Prostate gland (tissue), 2 donors: Measurements from ENCODE around the gene SHISAL2B.

Source experiments
- POLR2A ChIP-seq: fragments of 450-650 bp; IDR thresholded peaks from one replicate; pipeline ENCODE4 v1.6.1; 2016; ENCODE audit warnings: antibody characterized with exemption, mild to moderate bottlenecking
- POLR2AphosphoS5 ChIP-seq: sonication (generic); formaldehyde crosslinking; IDR thresholded peaks from one replicate; pipeline ENCODE4 v1.6.1; 2017; ENCODE audit warnings: antibody characterized with exemption
- TF ChIP-seq, protein P1 (sequence below), 4 experiments: fragments of 200-600 bp in 2 of 4; fragments of 450-650 bp in 2 of 4; sonication (generic) in 2 of 4; IDR thresholded peaks; 1 replicate in 3 of 4; 2 replicates in 1 of 4; pipeline ENCODE4 v1.5.1; 2016 to 2019; ENCODE audit warnings: antibody characterized with exemption in 4 of 4, mild to moderate bottlenecking in 2 of 4, moderate library complexity in 2 of 4

- TF ChIP-seq POLR2A (no peak), POLR2AphosphoS5 (no peak)
- TF ChIP-seq, protein P1, sequence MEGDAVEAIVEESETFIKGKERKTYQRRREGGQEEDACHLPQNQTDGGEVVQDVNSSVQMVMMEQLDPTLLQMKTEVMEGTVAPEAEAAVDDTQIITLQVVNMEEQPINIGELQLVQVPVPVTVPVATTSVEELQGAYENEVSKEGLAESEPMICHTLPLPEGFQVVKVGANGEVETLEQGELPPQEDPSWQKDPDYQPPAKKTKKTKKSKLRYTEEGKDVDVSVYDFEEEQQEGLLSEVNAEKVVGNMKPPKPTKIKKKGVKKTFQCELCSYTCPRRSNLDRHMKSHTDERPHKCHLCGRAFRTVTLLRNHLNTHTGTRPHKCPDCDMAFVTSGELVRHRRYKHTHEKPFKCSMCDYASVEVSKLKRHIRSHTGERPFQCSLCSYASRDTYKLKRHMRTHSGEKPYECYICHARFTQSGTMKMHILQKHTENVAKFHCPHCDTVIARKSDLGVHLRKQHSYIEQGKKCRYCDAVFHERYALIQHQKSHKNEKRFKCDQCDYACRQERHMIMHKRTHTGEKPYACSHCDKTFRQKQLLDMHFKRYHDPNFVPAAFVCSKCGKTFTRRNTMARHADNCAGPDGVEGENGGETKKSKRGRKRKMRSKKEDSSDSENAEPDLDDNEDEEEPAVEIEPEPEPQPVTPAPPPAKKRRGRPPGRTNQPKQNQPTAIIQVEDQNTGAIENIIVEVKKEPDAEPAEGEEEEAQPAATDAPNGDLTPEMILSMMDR (IDR thresholded peaks at IDR 0.05), result no peak
Measured at GRCh38 chr5:64758901-64759300, 68.6 kb downstream of the SHISAL2B start.
